ENCODE data around the gene EEF2K.

The EEF2K gene

DNA sequence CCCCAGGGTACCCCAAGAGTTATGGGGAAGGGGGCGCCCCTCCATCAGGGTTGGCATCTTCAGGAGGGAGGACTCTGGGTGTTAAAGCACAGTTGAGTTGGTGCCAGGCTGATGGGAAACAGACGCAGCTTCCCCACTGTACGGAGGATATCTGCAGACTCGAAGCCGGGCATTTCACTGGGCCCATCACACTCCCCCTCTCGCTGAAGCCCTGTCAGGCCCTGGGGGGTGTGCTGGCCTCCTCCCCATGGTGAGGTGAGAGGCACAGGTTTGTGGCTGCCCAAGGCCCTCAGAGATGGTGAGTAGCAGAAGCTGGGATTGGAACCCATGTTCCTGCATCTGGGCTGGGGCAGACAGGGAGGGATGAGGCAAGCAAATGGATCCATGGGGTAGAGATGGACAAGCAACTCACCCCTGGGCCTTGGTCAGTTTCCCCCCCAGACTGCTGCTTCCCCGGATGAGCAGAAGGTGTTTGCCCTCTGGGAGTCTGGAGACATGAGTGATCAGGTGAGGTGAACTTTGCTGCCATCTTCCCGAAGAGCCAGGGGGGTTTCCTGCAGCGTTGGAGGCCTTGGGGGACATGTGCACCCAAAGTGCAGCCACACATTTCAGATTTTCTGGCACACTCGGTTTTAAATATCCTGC, 122.1 kb downstream of the EEF2K start:
- DNase-seq (ENCODE audit: low read depth in 2 of 3, low spot score in 1 of 3) = no peak

DNA sequence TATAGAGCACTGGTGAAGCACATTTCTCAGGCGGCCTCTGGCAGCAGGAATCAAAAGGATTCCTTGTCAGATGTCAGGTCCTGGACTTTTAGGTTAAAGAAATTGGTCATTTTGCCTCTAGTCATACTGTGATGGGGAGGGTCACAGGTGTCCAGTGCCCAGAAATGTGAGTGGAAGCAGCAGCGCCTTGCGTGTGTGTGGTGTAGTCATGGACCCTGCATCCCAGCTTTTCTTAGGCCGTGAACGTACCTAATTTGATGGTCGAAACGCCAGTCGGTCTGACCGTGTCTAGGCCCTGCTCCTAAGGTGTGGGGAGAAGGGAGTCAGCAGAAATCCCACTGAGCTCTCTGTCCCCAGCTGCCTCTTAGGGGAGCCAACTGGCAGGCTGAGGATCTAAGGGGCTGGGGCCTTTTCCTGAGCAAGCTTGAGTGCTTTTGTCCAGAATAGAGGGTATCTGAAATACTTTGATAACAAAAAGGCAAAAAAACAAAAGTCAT, 123.2 kb downstream of the EEF2K start:
- no peak for DNase-seq (ENCODE audit: low read depth in 2 of 3, low spot score in 1 of 3)

DNA sequence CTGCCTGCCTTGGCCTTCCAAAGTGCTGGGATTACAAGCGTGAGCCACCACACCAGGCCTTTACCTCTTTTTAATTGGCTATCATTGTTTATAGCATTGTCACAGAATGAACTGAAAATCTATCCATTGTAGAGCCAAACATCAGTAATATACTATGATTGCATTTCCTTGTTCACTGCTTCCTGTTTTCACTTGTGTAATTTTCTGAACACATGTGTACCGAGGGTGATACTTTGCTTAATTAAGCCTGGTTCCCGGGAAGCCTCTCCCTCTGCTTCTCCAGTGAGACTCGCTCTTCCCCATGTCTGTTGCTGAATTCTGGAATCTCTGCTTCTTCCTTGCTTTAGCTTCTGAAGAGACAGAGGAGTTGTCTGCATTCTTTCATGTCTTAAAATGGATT, 124.2 kb downstream of the EEF2K start:
- no peak for DNase-seq (ENCODE audit: low read depth in 2 of 3, low spot score in 1 of 3)

DNA sequence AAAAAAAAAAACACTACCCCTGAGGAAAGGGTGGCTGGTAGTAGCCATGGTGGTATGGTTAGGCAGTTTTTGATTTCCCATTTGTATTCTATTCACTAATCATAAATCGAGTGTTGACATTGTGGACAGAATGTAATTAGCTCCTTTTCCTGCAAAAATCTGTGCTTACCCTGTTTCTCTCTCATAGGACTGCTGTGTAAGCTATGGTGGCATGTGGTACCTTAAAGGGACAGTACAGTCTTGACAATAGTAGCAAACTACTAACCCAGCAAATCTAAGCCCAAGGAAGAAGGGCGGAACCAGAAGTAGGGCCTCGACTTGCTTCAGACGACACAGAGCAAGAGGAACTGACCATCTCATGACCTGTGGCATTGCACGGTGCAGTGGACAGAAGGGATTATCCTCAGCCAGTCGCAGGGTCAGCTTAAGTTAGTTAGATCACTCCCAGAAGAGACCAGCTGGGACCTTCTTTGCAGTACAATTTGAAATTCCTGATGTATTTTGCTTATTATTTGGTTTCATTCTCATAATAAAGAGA, 127.4 kb downstream of the EEF2K start:
- no peak for DNase-seq (ENCODE audit: low read depth in 2 of 3, low spot score in 1 of 3)

DNA sequence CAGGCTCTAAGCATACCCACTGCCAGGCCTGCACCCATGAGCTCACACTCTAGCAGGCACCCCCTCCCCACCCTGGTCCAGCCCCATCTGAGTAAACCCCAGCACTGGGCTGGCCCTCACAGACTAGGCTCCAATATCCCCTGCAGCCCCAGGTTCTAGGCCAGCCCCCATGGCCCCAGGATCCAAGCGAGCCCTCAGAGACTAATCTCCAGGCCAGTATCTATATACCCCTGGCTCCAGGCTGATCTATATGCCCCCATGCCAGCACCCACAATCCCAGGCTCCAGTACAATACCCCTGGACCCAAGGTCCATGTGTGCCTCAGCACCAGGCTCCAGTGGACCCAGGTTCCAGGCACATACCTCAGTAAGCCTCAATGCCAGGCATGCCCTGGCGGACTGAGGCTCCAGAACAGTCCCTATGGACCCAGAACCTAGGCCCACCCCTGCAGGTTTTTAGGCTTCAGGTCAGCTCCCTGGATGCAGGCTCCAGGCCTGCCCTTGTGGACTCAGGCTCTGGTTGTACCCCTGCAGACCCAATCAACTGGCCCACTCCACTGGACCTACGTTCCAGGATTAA, 129.7 kb downstream of the EEF2K start:
- no peak for DNase-seq (ENCODE audit: low read depth in 2 of 3, low spot score in 1 of 3)

DNA sequence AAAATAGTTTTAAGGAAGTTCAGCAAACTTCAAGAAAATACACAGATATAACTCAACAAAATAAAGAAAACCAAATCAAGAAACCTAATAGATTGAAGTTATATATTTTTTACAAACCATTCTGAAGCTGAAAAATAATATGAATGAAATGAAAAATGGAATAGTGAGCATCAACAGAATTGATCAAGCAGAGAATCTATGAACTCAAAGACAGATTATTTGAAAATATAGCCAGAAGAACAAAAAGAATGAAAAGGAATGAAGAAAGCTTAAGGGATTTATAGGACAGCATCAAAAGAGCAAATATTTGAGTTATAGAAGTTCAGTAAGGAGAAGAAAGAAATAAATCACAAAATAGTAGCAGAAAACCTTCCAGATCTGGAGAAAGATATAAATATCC, 130.5 kb downstream of the EEF2K start:
- DNase-seq (ENCODE audit: low read depth in 2 of 3, low spot score in 1 of 3) = no peak

DNA sequence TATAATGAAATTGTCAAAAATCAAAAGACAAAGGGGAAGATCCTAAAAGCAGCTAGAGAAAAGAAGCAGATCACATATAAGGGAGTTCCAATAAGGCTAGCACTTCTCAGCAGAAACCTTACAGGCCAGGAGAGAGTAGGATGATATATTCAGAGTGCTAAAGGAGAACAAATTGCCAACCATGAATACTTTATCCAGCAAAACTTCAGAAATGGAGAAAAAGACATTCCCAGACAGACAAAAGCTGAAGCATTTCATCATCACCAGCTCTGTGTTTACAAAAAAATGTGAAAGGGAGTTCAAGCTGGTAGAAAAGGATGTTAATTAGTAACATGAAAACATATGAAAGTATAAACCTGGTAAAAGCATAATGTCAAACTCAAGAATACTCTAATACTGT, 131.0 kb downstream of the EEF2K start:
- no peak for DNase-seq (ENCODE audit: low read depth in 2 of 3, low spot score in 1 of 3)

DNA sequence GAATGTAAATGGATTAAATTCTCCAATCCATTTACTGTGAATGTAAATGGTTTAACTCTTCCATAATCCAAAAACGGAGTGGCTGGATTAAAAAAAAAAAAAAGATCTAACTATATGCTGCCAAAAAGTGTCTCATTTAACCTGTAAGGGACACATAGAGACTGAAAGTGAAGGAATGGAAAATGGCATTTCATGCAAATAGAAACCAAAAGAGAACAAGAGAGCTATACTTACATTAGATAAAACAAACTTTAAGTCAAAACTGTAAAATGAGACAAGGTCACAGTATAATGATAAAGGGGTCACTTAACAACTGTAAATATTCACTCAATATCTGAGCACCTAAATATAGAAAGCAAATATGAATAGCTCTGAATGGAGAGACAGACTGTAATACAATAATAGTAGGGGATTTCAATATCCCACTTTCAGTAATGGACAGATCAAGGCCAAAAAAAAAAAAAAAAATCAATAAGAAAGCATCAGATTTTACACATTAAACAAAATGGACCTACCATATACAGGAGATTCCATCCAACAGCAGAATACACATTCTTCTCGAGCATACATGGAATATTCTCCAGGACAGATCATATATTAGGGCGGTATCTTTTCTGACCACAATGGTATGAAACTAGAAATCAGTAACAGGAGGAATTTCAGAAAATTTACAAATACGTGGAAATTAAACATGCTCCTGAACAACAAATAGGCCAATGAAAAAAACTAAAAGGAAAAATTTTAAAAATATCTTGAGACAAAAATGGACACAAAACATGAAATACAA, 132.0 kb downstream of the EEF2K start:
- DNase-seq (ENCODE audit: low read depth in 2 of 3, low spot score in 1 of 3) = no peak

Data from stimulated activated CD4-positive, alpha-beta T cell treated with anti-CD3 and anti-CD28 coated beads, Interleukin-12 subunit alpha, Interleukin-12 subunit beta, amount 100 ng/mL, for 48 hours (primary cell).